Measurements from ENCODE around the gene WDR82.

DNA sequence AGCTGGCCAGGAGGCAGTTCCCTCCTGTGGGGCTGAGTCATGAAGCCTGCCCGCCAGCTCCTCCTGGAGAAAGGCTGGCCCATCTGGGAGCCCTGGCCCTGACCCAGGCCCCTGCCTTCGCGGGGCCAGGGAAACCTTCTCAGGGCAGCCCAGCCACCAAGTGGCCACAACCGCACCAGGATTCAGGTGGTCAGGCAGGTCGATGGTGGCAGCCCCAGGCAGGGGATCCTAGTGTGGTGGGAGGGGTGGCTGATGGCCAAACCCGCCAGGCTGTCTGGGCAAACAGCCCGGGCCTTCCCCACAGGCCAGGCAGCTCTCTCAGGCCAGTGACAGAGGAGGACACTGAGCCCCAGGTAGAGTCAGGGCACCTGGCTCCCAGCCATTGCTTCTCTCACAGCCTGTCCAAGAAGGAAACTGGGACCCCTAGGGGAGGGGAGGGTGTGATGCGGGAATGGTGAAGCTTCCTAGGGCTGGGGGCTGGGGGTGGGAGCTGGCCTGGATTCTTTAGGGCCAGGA lies 40.7 kb downstream of the WDR82 start:
- TF ChIP-seq, protein P1, sequence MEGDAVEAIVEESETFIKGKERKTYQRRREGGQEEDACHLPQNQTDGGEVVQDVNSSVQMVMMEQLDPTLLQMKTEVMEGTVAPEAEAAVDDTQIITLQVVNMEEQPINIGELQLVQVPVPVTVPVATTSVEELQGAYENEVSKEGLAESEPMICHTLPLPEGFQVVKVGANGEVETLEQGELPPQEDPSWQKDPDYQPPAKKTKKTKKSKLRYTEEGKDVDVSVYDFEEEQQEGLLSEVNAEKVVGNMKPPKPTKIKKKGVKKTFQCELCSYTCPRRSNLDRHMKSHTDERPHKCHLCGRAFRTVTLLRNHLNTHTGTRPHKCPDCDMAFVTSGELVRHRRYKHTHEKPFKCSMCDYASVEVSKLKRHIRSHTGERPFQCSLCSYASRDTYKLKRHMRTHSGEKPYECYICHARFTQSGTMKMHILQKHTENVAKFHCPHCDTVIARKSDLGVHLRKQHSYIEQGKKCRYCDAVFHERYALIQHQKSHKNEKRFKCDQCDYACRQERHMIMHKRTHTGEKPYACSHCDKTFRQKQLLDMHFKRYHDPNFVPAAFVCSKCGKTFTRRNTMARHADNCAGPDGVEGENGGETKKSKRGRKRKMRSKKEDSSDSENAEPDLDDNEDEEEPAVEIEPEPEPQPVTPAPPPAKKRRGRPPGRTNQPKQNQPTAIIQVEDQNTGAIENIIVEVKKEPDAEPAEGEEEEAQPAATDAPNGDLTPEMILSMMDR (IDR thresholded peaks at IDR 0.05), result no peak
- no peak for TF ChIP-seq POLR2A (IDR thresholded peaks at IDR 0.05)
